Epithelial cell of esophagus (primary cell): Measurements from ENCODE around the gene ZSWIM5.

Source experiments
- DNase-seq: peaks from one replicate; pipeline ENCODE4 v3.0.0; 2010; ENCODE audit warnings: low read depth
- H3K4me3 ChIP-seq: 2 replicates; pipeline ENCODE4 v1.5.1; 2011; ENCODE audit warnings: mild to moderate bottlenecking, low read length, control low read depth
- TF ChIP-seq, protein P1 (sequence below): IDR thresholded peaks from 2 replicates; pipeline ENCODE4 v1.5.1; 2011; ENCODE audit warnings: low read depth, mild to moderate bottlenecking, low read length, control low read depth, inconsistent platforms; ENCODE audit not compliant: insufficient read depth; ENCODE audit errors: missing control alignments

The ZSWIM5 gene

DNA sequence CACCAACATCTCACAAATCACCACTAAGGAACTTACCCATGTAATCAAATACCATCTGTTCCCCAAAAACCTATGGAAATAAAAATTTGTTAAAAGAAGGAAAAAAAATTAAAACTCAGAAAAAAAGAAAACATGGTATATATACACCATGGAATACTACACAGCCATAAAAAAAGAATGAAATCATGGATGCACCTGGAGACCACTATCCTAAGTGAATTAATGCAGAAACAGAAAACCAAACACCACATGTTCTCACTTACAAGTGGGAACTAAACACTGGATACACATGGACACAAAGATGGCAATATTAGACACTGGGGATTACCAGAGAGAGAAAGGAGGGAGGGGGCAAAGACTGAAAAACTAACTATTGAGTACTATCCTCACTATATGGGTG, 50.4 kb downstream of the ZSWIM5 start:
- TF ChIP-seq, protein P1, sequence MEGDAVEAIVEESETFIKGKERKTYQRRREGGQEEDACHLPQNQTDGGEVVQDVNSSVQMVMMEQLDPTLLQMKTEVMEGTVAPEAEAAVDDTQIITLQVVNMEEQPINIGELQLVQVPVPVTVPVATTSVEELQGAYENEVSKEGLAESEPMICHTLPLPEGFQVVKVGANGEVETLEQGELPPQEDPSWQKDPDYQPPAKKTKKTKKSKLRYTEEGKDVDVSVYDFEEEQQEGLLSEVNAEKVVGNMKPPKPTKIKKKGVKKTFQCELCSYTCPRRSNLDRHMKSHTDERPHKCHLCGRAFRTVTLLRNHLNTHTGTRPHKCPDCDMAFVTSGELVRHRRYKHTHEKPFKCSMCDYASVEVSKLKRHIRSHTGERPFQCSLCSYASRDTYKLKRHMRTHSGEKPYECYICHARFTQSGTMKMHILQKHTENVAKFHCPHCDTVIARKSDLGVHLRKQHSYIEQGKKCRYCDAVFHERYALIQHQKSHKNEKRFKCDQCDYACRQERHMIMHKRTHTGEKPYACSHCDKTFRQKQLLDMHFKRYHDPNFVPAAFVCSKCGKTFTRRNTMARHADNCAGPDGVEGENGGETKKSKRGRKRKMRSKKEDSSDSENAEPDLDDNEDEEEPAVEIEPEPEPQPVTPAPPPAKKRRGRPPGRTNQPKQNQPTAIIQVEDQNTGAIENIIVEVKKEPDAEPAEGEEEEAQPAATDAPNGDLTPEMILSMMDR = no peak

DNA sequence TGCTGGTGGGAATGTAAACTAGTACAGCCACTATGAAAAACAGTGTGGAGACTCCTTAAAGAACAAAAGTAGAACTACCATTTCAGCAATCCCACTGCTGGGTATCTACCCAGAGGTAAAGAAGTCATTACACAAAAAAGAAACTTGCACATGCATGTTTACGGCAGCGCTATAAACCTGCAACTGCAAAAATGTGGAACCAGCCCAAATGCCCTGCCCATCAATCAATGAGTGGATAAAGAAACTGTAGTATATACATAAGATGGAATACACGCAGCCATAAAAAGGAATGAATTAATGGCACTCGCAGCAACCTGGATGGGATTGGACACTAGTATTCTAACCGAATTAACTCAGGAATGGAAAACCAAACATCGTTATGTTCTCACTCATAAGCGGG, 51.0 kb downstream of the ZSWIM5 start:
- DNase-seq = no peak
- no peak overlapping the region for H3K4me3 ChIP-seq
- TF ChIP-seq, protein P1 = no peak

More for the DNA sequence above, 50.4 kb downstream of the ZSWIM5 start:
- no peak for DNase-seq
- H3K4me3 ChIP-seq = no peak overlapping the region

DNA sequence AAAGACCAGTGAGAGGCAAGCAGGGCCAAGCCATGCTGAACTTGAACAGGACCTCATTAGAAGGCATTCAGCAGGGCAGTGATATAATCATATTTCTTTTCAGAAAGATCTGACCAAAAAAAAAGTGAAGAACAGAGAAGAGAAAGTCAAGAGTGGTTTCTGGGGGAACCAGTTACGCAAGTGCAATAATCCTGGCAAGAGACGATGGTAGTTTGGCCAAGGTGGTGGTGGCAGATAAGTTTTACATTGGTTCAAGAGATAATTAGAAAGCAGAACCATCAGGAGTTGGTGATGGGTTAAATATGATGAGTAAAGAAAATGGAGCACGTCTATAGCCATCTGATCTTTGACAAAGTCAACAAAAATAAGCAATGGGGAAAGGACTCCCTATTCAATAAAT, 54.3 kb downstream of the ZSWIM5 start:
- H3K4me3 ChIP-seq = no peak overlapping the region

DNA sequence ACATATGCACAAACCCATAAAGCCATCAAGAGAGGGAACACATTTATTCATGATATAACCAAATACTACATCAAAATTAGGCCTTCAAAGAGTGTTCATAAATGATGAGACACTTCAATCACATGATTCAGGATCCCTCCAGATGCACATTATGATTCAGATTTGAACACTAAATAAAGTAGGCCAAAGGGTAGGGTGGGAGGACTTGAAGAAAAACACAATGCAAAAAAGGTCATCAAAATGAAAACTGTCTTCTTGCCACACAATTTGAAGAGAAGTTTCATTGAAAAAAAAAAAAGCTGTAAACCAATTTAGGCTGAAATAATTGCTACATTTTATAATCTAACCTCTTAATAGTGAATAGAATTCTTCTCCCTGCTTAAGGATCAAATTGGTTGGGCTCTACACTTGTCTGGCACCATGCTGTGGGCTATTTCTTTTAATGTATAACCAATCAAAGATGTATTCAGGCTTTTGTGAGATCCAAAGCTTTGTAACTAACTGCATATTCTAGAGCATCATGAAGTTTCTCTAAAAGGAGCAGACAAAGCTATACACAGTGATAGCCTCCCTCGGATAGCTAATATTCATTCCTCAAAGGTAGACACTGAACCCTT, 58.1 kb downstream of the ZSWIM5 start:
- TF ChIP-seq, protein P1 = no peak
- no peak for DNase-seq
- H3K4me3 ChIP-seq = no peak overlapping the region

More for the DNA sequence above, 54.3 kb downstream of the ZSWIM5 start:
- DNase-seq = no peak
- TF ChIP-seq, protein P1 = no peak

DNA sequence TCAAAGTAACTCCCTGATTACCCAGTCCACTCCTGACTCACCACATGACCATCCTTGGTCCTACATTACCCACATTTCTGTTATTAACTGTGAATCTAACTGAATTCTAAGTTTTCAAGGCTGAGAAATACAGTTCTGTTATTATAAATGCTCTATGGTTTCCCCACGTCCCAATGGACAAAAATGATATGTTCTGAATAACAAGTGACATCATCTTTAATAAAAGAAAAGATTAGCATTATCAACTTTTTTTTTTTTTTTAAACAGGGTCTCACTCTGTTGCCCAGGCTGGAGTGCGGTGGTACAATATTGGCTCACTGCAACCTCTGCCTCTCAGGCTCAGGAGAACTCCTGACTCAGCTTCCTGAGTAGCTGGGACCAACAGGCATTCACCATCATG, 59.6 kb downstream of the ZSWIM5 start:
- H3K4me3 ChIP-seq = no peak overlapping the region
- TF ChIP-seq, protein P1 = no peak
- no peak for DNase-seq

DNA sequence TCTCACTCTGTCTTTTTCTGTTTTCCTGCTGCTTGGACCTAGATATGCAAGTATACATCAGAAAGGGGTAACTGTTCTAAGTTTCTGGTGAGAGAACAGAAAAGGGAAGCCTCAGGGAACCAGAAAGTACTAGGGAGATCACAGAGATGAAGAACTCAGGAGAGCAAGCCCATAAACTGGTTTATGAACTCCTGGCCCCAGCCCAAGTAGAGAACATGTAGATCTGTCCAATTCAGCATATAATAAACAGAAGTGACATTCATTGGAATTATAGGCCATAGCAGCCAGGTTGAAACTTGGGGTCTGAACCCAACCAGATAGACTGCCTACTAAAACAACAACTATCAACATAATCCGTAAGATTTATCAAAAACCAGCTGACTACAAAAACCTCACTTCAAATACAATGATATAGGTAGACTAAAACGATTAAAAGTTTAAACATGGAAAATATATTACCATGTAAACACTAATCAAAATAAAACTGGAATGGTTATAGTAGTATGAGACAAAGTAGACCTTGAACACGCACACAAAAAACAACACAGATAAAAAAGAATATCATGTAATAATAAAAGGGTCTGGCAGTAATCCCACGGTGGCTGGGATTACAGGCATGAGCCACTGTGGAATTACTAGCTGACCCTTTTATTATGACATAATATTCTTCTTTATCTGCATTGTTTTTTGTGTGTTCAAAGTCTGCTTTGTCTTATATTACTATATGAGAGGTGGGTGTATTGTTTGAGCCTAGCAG, 65.0 kb downstream of the ZSWIM5 start:
- no peak for DNase-seq
- TF ChIP-seq, protein P1 = no peak

More for the DNA sequence above, 65.0 kb downstream of the ZSWIM5 start:
- H3K4me3 ChIP-seq = no peak overlapping the region
